GM12878 (cell line): Measurements from ENCODE around the gene SPARC. TPM values are rescaled to one million over a fixed set of nuclear protein-coding genes. Genes with fewer than 3 reads are reported as not detected.

ENCODE experiments used
- ATAC-seq: fragments of 200-7000 bp; cut with Tn5 transposase; 3 replicates; pipeline ENCODE4 v1.9.1; 2020; ENCODE audit warnings: mild to moderate bottlenecking, moderate library complexity
- BruUV-seq: library from RNA; stranded (reverse); fragments of 400-500 nt; replicated peaks from 2 replicates; lab custom pipeline; 2021; lab: Mats Ljungman, UMichigan
- CTCF ChIA-PET: fragments of 300-600 bp; sonication (Branson Sonifier 250); formaldehyde crosslinking; extraction: SDS; loops from one replicate; lab custom pipeline; 2021; ENCODE audit warnings: inconsistent platforms; lab: Yijun Ruan, JAX
- POLR2A ChIA-PET: fragments of 350-600 bp; formaldehyde crosslinking; extraction: SDS; loops from one replicate; lab custom pipeline; 2021; ENCODE audit warnings: inconsistent platforms; lab: Charles Lee
- RAD21 ChIA-PET: fragments of 300-600 bp; sonication (Branson Sonifier 250); formaldehyde crosslinking; loops from one replicate; lab custom pipeline; 2023; ENCODE audit warnings: antibody characterized with exemption; ENCODE audit not compliant: unreplicated experiment; lab: Charles Lee
- SMC1A ChIA-PET: fragments of 300-600 bp; sonication (Branson Sonifier 250); formaldehyde crosslinking; loops from one replicate; lab custom pipeline; 2023; ENCODE audit not compliant: unreplicated experiment, uncharacterized antibody; lab: Charles Lee
- DNase-seq: peaks from one replicate; pipeline ENCODE4 v3.0.0-alpha.2; 2011; ENCODE audit warnings: low read depth, low spot score
- FAIRE-seq: peaks from 3 replicates; lab custom pipeline; 2011; peaks lifted over from hg19 to GRCh38; lab: Jason Lieb, UNC
- H2AFZ ChIP-seq: 2 replicates; pipeline ENCODE4 v1.6.0; 2011; ENCODE audit warnings: low read depth, low read length, control low read depth; ENCODE audit not compliant: control insufficient read depth
- H3K27ac ChIP-seq: 2 replicates; pipeline ENCODE4 v1.5.1; 2011; ENCODE audit warnings: control low read depth; ENCODE audit not compliant: control insufficient read depth, insufficient read depth
- H3K27me3 ChIP-seq, 2 experiments: replicated peaks in 1 of 2; 2 replicates each; pipeline versions ENCODE4 v1.6.0 to v1.6.1; 2011; ENCODE audit warnings: low read length in 1 of 2; ENCODE audit not compliant: control insufficient read depth in 2 of 2, insufficient read depth in 2 of 2
- H3K36me3 ChIP-seq, 2 experiments: 2 replicates each; pipeline ENCODE4 v1.5.1; 2011; ENCODE audit warnings: low read length in 1 of 2; ENCODE audit not compliant: control insufficient read depth in 2 of 2, insufficient read depth in 2 of 2
- H3K4me1 ChIP-seq: 2 replicates; pipeline ENCODE4 v1.6.1; 2011; ENCODE audit warnings: mild to moderate bottlenecking, low read length, moderate library complexity, mixed read lengths; ENCODE audit not compliant: control insufficient read depth, insufficient read depth
- H3K4me2 ChIP-seq: 2 replicates; pipeline ENCODE4 v1.6.0; 2011; ENCODE audit warnings: control low read depth; ENCODE audit not compliant: control insufficient read depth, insufficient read depth
- H3K4me3 ChIP-seq: fragments of 200-600 bp; sonication (generic); 2 replicates; pipeline ENCODE4 v1.5.1; 2016
- H3K79me2 ChIP-seq: 2 replicates; pipeline ENCODE4 v1.6.0; 2011; ENCODE audit warnings: low read length; ENCODE audit not compliant: control insufficient read depth, insufficient read depth
- H3K9ac ChIP-seq: 2 replicates; pipeline ENCODE4 v1.8.0; 2011; ENCODE audit warnings: low read length, control low read depth, mixed read lengths; ENCODE audit not compliant: control insufficient read depth, insufficient read depth
- H3K9me3 ChIP-seq: replicated peaks from 3 replicates; pipeline ENCODE4 v1.5.1; 2011; ENCODE audit warnings: mild to moderate bottlenecking, low read length; ENCODE audit not compliant: control insufficient read depth, insufficient read depth
- H4K20me1 ChIP-seq: 2 replicates; pipeline ENCODE4 v1.6.0; 2011; ENCODE audit not compliant: control insufficient read depth, insufficient read depth
- GATAD2B ChIP-seq: fragments of 450-650 bp; conservative IDR thresholded peaks from 2 replicates; pipeline ENCODE4 v1.6.1; 2017; ENCODE audit warnings: low read depth, mild to moderate bottlenecking, moderate library complexity
- MTA2 ChIP-seq: fragments of 450-650 bp; IDR thresholded peaks from 2 replicates; pipeline ENCODE4 v1.6.1; 2016; ENCODE audit warnings: low read depth, mild to moderate bottlenecking, moderate library complexity
- PAX8 ChIP-seq: fragments of 450-650 bp; IDR thresholded peaks from 2 replicates; pipeline ENCODE4 v1.6.1; 2017; ENCODE audit warnings: mild to moderate bottlenecking, moderate library complexity
- POLR2AphosphoS2 ChIP-seq: IDR thresholded peaks from 2 replicates; pipeline ENCODE4 v1.6.1; 2011; ENCODE audit warnings: low read depth, mild to moderate bottlenecking, low read length, improper control_type of control experiment, moderate library complexity
- ZNF24 ChIP-seq: fragments of 450-650 bp; IDR thresholded peaks from 2 replicates; pipeline ENCODE4 v1.6.1; 2017; ENCODE audit warnings: antibody characterized with exemption, mild to moderate bottlenecking
- WGBS: methylation state at CpG from one replicate; pipeline ENCODE4 v1.1.6; 2016; ENCODE audit warnings: low lambda C conversion rate; ENCODE audit not compliant: insufficient replicate concordance, insufficient coverage; ENCODE audit errors: missing lambda C conversion rate; 5-methylcytosine and 5-hydroxymethylcytosine counted together
- in situ Hi-C: fragments of 300-500 bp; cut with MboI; formaldehyde crosslinking; loops from 9 replicates; pipeline ENCODE4 v1.14.3; 2018; ENCODE audit warnings: mixed read lengths
- intact Hi-C: fragments of 100-400 bp; cut with micrococcal nuclease; formaldehyde crosslinking; loops from one replicate; pipeline ENCODE4 v1.14.2; 2022; ENCODE audit not compliant: unreplicated experiment
- polyA plus RNA-seq, 11 experiments: library from polyadenylated mRNA; depleted of rRNA in 4 of 11; unstranded in 6 of 11; stranded (reverse) in 5 of 11; fragments of >200 nt; fragmentation: Nextera tagmentation in 4 of 11; fragmentation: Illumina TruSeq in 1 of 11; extraction: Ambion mirVana in 4 of 11; extraction: Trizol in 1 of 11; gene quantifications; 1 replicate in 1 of 11; 2 replicates in 10 of 11; pipeline versions ENCODE4 v1.2.1 to v1.2.3, GENCODE V29; 2011 to 2016; ENCODE audit warnings: inconsistent platforms in 2 of 11, missing spikeins in 2 of 11, low read depth in 1 of 11
- total RNA-seq, 4 experiments: library from RNA; depleted of rRNA in 3 of 4; stranded (reverse); fragments of >200 nt in 3 of 4; fragmentation: Illumina TruSeq in 1 of 4; extraction: Trizol in 1 of 4; gene quantifications; 2 replicates each; pipeline versions ENCODE4 v1.2.1 to v1.2.3, GENCODE V29; 2013 to 2021

SPARC gene
- total and polyA plus RNA-seq, 10 of the 15 experiments (the other 5 are each of a cell fraction or from before 2014, with no cell fraction given), result 29.6 to 154 (median 57.0) TPM

- no peaks in the 10 kb centered on the region for H3K27me3 ChIP-seq
- ChIA-PET SMC1A (no interaction called here), RAD21 (no interaction called here), POLR2A (interaction anchor here (1.9 kb wide), 1 partner anchor 7 kb away, joined by 7 read pairs; no protein-coding TSS in a partner anchor), CTCF (interaction anchor here (0.9 to 2.5 kb wide), 2 partner anchors 18 to 64 kb away, joined by 3 to 5 read pairs; no protein-coding TSS in a partner anchor)
- H3K4me1 ChIP-seq, result peaks cover 27% of the 10 kb centered on the region
- H3K27ac ChIP-seq, result peak overlapping the region; percentile 65; the same call in 1 of the 2 replicates
- FAIRE-seq (no peak), DNase-seq (no peak), ATAC-seq (no peak)
- H3K36me3 ChIP-seq, result peaks cover 0 to 11% of the 10 kb centered on the region in 2 experiments; a peak in 2 of 4 replicates
- H3K9me3 ChIP-seq, result no peaks in the 10 kb centered on the region
- no TSS peak for BruUV-seq
- no peaks in the 10 kb centered on the region for H4K20me1 ChIP-seq
- H3K4me2 ChIP-seq, result no peak overlapping the region
- intact Hi-C loops, result loop anchor here (5.0 kb wide), 1 partner anchor 46 kb away; no protein-coding TSS in a partner anchor
- no peak for TF ChIP-seq GATAD2B
- H2AFZ ChIP-seq, result no peak overlapping the region
- H3K79me2 ChIP-seq, result peaks cover 6% of the 10 kb centered on the region
- 91% methylated on average over 2 of the region's 2 CpGs for WGBS
- H3K4me3 ChIP-seq, result no peak overlapping the region
- no peak overlapping the region for H3K9ac ChIP-seq
- in situ Hi-C loops, result no loop called here
Measured at GRCh38 chr5:151676719-151677118, 10.0 kb downstream of the SPARC start.

- in situ Hi-C loops, result no loop called here
- no peak for TF ChIP-seq PAX8
- TF ChIP-seq POLR2AphosphoS2, result no peak
- TF ChIP-seq MTA2, result no peak
- no peak for TF ChIP-seq ZNF24
- SMC1A ChIA-PET, result interaction anchor here (1.2 kb wide), 1 partner anchor 44 kb away, joined by 5 read pairs; no protein-coding TSS in a partner anchor
Measured at GRCh38 chr5:151676314-151676712, 10.4 kb downstream of the SPARC start.

More at GRCh38 chr5:151676314-151676712, 10.4 kb downstream of the SPARC start:
- BruUV-seq, result no TSS peak
- RAD21 ChIA-PET, result interaction anchor here (2.3 kb wide), 1 partner anchor 45 kb away, joined by 9 read pairs; no protein-coding TSS in a partner anchor
- H3K4me2 ChIP-seq, result no peak overlapping the region
- DNase-seq (no peak), FAIRE-seq (no peak), ATAC-seq (no peak)
- intact Hi-C loops, result loop anchor here (5.0 kb wide), 1 partner anchor 46 kb away; no protein-coding TSS in a partner anchor
- peaks cover 6% of the 10 kb centered on the region for H3K79me2 ChIP-seq
- no peak overlapping the region for H2AFZ ChIP-seq
- H3K9ac ChIP-seq, result no peak overlapping the region
- no peaks in the 10 kb centered on the region for H3K27me3 ChIP-seq
- no peak overlapping the region for H3K4me3 ChIP-seq
- H3K27ac ChIP-seq, result peak overlapping the region; percentile 65
- CTCF ChIA-PET, result interaction anchor here (0.9 to 2.5 kb wide), 4 partner anchors 18 to 99 kb away, joined by 3 to 8 read pairs (median 4); no protein-coding TSS in a partner anchor
- POLR2A ChIA-PET, result interaction anchor here (1.9 kb wide), 1 partner anchor 8 kb away, joined by 7 read pairs; no protein-coding TSS in a partner anchor
- peaks cover 27% of the 10 kb centered on the region for H3K4me1 ChIP-seq
- peaks cover 0 to 11% of the 10 kb centered on the region in 2 experiments; a peak in 2 of 4 replicates for H3K36me3 ChIP-seq
- H3K9me3 ChIP-seq, result no peaks in the 10 kb centered on the region
- no peaks in the 10 kb centered on the region for H4K20me1 ChIP-seq
